NOMO-1 treated with DMSO at 0.1 percent for 48 hours (cell line): ENCODE measurements around the gene SLC19A1.
"Not testable (repeated sequence)": the region's sequence is repeated elsewhere in the genome, so short reads cannot be mapped to it uniquely, and the experiment has no call there.

ENCODE experiments used
- DNase-seq: peaks from one replicate; lab custom pipeline; 2025; ENCODE audit not compliant: unreplicated experiment; lab: John Stamatoyannopoulos, UW

SLC19A1 gene

GRCh38 chr21:45576838-45577737 lies 34.8 kb upstream of the SLC19A1 start:
- no peak for DNase-seq

DNA sequence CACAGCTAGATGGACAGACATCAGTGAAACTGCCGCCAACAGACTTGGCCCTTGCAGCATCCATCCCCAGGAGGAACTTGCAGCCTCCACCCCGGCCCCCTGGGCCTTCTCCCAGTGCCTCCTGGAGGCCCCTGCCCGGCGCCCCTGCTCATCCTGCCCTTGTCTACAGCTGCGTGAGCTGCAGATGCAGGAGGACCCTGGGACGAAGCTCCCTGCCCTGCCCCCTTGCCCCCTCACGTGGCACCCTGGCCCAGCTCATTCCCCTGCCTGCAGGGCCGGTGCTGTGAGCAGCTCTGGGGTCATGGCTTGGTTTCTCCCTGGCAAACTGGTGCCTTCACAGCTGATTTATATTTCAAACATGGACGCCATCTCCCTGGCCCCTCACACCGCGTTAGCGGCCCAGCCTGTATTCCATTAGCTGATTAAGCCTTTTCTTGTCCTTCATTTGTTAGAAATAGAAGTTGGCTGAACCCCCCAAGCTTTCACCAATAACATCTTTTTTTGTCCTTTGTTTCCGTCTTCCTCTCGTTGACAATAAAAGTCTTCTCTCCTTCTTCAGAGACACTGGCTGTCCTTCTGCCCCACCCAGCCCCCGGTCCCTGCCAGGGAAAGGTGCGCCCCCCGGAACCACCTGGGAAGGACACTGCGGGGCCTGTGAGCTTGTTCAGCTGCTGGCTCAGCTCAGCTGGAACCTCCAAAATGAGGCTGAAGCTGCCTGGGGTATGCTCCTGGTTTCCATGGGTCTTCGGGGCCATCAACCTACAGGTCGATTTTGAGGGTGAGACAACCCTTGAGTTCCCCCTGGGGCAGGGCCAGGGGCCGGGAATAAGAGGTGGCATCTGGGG lies 34.0 kb upstream of the SLC19A1 start:
- no peak for DNase-seq

GRCh38 chr21:45575304-45575992 lies 33.2 kb upstream of the SLC19A1 start:
- DNase-seq, result no peak

DNA sequence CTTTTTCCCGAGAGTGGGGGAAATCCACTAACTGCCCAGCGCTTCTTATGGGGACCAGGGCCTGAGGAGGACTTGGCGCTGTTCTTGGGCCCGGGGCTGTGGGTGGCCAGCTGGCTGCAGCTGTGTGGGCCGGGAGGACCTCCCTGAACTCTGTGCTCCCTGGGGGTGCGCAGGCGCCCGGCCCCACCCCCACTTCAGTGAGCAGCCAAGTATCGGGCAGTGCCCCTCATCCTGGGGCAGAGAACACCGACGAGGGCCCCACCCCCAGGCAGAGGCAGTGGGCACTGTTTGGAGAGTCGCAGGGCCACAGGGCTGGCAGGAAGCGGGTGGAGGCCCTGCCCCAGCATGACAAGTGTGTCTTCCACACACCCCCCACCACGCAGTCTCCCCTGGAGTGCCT lies 32.5 kb upstream of the SLC19A1 start:
- DNase-seq, result no peak

- DNase-seq, result no peak
Measured at GRCh38 chr21:45574081-45574501, 31.9 kb upstream of the SLC19A1 start.

- no peak for DNase-seq
Measured at GRCh38 chr21:45573452-45574035, 31.3 kb upstream of the SLC19A1 start.

- no peak for DNase-seq
Measured at GRCh38 chr21:45572783-45573451, 30.7 kb upstream of the SLC19A1 start.

DNA sequence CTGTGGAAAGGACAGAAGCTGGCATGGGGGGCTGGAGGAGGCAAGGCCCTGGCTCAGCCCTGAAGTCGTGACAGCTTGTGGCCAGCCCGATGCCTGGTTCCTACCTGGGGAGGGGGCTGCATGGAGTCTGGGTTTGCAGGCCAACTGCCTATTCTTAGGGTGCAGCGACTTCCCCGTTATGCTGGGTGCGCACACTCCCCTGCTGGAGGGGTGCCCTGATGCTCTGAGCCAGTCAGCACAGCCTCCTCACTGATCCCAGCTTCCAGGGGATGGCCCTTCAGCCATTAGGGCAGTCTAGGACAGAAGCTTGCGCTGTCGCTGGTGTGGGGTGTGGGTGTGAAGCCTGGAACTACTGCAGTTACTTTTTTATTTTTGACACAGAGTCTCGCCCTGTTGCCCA lies 30.0 kb upstream of the SLC19A1 start:
- no peak for DNase-seq

- no peak for DNase-seq
Measured at GRCh38 chr21:45571641-45572040, 29.4 kb upstream of the SLC19A1 start.

- no peak for DNase-seq
Measured at GRCh38 chr21:45570826-45571601, 28.8 kb upstream of the SLC19A1 start.

DNA sequence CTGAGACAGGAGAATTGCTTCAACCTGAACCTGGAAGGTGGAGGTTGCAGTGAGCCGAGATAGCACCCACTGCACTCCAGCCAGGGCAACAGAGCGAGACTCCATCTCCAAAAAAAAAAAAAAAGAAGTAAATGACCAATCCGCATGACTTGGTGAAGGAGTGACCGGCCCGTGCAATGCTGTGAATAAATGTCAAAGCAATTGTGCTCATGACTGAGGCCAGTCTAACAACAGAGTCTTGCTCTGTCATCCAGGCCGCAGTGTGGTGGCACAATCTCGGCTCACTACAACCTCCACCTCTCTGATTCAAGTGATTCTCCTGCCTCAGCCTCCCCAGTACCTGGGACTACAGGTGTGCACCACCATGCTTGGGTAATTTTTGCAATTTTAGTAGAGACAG lies 27.8 kb upstream of the SLC19A1 start:
- DNase-seq, result no peak

GRCh38 chr21:45568383-45568782 lies 26.1 kb upstream of the SLC19A1 start:
- DNase-seq, result no peak

- not testable (repeated sequence) for DNase-seq
Measured at GRCh38 chr21:45564137-45564536, 21.9 kb upstream of the SLC19A1 start.

GRCh38 chr21:45562965-45563364 lies 20.7 kb upstream of the SLC19A1 start:
- no peak for DNase-seq

- no peak for DNase-seq
Measured at GRCh38 chr21:45562402-45562801, 20.2 kb upstream of the SLC19A1 start.

DNA sequence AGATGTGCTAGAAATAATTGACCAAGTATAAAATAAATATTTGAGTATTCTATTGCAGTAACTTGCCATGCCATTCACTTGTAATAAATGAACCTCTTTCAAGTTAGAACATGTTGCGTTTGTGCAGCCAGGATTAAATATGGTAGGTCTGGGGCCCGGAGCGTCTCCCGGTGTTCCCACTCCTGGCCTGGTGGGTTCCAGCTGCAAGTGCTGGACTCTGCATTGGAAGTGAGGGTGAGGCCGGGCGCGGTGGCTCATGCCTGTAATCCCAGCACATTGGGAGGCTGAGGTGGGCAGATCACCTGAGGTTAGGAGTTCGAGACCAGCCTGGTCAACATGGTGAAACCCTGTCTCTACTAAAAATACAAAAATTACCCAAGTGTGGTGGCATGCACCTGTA lies 19.0 kb upstream of the SLC19A1 start:
- not testable (repeated sequence) for DNase-seq

- no peak for DNase-seq
Measured at GRCh38 chr21:45560106-45561021, 18.1 kb upstream of the SLC19A1 start.

DNA sequence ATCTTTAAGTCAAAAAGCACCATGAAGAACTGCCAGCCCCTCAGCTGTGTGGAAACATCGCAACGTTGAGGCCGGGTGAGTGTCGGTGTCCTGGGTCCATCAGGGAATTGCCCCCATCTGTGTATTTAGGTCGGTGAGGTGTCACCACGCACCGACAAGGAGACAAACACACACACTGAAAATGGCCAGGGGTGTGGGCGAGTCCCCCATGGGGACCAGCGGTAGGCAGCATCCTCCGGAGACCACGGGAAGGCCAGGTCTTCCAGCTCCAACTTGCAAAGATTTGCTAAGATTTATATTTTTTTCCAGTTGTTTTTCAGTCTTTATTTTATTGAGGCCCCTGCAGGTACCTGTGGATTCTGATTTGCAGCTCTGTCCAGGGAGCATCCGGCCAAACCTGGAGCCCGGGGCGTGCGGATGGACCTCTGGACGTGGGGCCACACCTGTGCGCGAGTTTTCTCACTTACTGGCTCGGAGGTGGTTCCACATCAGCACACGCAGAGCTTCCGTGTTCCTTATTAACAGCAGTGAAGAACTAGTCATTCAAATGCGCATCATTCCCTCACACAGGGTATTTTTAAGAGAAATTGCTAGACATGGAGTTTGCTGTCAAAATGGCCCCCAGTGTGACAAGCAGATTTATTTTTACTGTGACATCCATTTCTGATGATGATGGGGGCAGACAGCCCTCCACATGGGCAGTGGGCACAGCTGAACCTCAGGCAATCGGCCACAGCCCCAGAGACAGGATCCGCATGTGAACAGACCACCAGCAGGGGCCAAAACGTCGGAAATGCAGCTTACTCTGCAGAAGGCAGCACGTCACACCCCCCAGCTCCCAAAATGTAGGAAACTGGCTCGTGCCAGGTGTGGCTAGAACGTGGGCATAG lies 17.2 kb upstream of the SLC19A1 start:
- DNase-seq, result no peak
